Fibroblast of villous mesenchyme (primary cell): ENCODE results near the gene KIAA1549. TPM values are rescaled to one million over a fixed set of nuclear protein-coding genes. Genes with fewer than 3 reads are reported as not detected.
A peak's percentile ranks its signal among the peaks of the same experiment; 100 is the strongest.
"Not testable (repeated sequence)": the region's sequence is repeated elsewhere in the genome, so short reads cannot be mapped to it uniquely, and the experiment has no call there.

Source experiments
- DNase-seq: peaks from one replicate; pipeline ENCODE4 v3.0.0-alpha.2; 2010; ENCODE audit warnings: low read depth
- H3K4me3 ChIP-seq: 2 replicates; pipeline ENCODE4 v1.5.1; 2011; ENCODE audit warnings: low read depth, mild to moderate bottlenecking, low read length
- total RNA-seq: library from RNA; depleted of rRNA; stranded (reverse); fragments of >200 nt; gene quantifications from 2 replicates; pipeline ENCODE4 v1.2.3, GENCODE V29; 2012
- TF ChIP-seq, protein P1 (sequence below): IDR thresholded peaks from 2 replicates; pipeline ENCODE4 v1.5.1; 2012; ENCODE audit warnings: low read depth, mild to moderate bottlenecking, low read length; ENCODE audit not compliant: insufficient read depth

Gene KIAA1549
- total RNA-seq, 1 donor: 2.6 TPM

DNA sequence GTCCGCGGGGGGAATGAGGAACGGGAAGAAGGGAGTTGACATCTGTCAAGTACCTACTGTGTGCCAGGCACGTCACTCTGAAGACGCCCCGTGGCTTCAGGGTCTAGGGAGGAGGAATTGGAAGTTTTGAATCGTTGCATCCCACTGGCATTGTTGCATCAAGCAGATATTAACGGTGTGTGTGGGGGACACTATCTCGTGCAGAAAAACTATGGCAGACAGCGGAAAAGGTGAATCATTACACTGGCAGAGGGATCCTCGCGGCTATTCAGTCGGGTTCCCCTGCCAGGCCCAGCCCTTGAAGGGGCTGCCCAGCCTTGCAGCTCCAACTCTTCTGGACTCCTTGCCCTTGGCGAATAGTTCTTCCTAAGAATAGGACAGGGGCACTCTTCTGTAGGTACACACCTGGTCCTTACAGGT lies 1.0 kb upstream of the KIAA1549 start:
- H3K4me3 ChIP-seq: peak overlapping the region; percentile 56
- DNase-seq: no peak
- TF ChIP-seq, protein P1, sequence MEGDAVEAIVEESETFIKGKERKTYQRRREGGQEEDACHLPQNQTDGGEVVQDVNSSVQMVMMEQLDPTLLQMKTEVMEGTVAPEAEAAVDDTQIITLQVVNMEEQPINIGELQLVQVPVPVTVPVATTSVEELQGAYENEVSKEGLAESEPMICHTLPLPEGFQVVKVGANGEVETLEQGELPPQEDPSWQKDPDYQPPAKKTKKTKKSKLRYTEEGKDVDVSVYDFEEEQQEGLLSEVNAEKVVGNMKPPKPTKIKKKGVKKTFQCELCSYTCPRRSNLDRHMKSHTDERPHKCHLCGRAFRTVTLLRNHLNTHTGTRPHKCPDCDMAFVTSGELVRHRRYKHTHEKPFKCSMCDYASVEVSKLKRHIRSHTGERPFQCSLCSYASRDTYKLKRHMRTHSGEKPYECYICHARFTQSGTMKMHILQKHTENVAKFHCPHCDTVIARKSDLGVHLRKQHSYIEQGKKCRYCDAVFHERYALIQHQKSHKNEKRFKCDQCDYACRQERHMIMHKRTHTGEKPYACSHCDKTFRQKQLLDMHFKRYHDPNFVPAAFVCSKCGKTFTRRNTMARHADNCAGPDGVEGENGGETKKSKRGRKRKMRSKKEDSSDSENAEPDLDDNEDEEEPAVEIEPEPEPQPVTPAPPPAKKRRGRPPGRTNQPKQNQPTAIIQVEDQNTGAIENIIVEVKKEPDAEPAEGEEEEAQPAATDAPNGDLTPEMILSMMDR: no peak

DNA sequence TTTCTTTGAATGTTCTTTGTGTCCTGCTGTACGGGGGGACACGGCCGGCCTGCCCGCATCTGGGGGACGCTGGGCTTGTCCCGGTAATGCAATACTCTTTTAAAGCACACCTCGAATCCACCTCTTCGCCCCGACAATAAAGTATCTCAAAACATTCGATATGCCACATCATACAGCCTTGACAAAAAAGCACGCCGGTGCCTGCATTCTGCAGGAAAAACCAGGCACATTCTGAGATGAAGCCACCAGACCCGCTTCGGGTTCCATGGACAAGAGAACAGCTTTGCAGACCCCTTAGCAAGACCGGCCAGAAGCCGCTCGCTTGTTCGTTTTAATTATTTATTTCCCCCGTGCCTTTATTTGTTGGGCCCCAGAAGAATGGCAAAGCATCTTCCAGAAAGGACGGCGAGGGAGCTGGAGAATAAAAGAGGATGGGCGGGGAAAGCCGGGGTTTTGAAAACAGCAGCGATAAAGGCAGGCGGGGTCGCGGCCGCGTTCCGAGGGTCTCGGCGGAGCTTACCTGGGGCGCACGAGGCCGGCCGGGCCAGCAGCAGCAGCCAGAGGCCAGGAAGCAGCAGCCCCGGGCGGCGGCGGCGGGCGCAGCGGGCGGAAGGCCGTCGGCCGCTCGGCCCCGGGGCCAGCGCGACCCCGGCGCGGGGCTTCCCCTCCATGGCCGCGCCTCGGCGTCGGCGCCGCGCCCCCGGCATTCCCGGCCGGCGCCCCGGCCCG lies 462 bp downstream of the KIAA1549 start:
- H3K4me3 ChIP-seq: peak overlapping the region; percentile 64
- TF ChIP-seq, protein P1: no peak
- DNase-seq: no peak

DNA sequence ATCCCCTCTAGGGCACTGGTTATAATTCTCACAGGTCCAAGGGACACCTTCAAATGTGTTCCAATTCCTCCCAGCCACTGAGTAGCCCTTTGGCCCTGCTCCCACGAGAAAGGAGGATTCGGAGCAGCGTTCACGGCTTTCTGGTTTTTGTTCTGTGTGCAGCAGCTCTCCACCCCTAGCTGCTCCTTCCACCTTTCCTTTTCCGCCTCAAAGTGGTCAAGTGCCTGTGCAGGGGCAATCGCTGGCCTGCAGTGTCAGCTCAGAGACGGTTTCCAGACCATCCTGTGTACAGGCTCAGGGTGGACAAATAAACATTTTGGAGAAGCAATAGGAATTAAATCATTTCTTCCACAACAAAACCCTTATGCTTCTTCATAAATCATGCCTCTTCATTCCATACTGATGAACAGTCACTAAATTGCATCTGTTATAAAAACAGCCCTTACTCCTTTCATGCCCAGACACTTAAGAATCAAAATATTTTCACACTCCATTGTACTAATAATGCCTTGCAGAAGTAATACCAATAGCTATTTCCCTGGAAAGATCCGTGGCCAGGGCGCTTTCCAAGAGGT lies 1.1 kb downstream of the KIAA1549 start:
- DNase-seq: peak; percentile 22
- peak overlapping the region; percentile 64 for H3K4me3 ChIP-seq
- TF ChIP-seq, protein P1: no peak

DNA sequence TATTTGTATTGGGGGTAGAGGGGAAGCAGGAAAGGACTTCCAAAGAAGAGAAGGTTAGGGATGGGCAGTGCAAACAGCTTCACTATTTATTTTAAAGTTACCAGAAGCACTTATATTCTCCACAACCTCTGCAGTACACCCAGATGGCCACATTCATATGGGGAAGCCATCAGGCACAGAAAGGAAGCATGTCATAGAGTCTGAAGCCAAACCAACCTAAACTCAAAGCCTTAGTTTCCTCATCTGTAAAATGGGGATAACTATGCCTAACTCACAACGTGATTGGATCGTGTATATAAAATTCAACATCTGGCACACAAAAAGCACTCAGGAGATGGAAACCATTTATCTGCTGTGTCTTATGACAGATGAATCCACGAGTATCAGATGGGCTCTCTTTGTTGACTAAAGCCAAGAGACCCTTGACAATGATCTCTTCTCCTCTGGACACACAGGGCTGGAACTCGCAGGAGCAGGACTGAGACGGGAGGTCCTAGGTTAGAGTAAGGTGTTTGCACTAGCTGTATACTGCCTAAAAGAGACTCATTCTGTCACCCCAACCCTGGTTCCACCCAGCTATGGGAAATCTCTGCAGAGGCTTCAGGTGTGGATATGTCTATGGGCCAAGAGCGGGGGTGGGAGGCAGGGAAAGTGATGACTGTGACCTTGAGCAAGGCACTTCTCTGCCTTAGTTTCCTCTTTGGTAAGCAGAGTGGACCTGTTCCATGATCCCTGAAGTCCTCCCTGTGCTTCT lies 1.8 kb downstream of the KIAA1549 start:
- no peak overlapping the region for H3K4me3 ChIP-seq
- DNase-seq: no peak
- TF ChIP-seq, protein P1: no peak

DNA sequence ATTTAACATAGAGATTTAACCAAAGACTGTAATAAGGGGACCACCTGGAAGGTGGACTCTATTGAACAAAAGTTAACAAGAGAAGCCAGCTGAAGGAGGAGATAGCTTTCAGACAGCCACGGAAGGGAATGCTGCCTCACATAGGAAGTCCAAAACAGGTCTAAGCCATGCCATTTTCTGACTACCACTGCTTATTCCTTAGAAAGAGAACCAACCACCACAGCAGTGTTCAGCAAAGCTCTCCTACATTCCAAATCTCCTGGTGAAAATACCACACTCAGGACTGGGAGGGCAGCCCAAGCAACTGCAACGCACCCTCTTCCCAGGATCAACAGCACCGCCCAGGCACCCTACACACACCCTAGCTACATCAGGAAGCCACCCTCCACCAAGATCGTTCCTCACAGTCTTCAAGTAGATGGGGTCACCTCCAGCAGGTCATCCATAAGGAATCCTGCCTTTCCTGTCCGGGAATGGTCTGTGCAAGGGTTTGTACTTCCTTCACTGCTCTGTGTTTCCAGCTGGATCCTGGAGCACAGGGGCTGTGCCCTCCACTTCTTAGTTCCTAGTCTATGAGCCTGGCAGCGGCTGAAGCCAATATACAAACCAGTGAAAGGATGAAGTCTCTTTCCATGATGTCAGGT lies 2.5 kb downstream of the KIAA1549 start:
- no peak for DNase-seq
- no peak overlapping the region for H3K4me3 ChIP-seq
- TF ChIP-seq, protein P1: no peak

DNA sequence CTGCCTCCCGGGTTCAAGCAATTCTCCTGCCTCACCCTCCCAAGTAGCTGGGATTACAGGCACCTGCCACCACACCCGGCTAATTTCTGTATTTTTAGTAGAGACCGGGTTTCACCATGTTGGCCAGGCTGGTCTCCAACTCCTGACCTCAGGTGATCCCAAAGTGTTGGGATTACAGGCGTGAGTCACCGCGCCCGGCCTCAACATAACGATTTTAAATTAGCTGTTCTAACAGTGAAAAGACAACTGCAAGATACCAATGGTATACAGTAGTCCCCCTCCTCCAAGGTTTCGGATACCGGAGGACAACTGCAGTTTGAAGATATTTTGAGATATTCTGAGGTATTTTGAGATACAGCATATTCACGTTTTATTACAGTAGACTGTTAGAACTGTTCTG lies 5.0 kb downstream of the KIAA1549 start:
- not testable (repeated sequence) for DNase-seq, H3K4me3 ChIP-seq
